ENCODE data around the gene ORC3. TPM values are rescaled to one million over a fixed set of nuclear protein-coding genes. Genes with fewer than 3 reads are reported as not detected.

ORC3 gene
- total and polyA plus RNA-seq, 8 donors, result 19.3 to 43.5 (median 36.7) TPM

DNA sequence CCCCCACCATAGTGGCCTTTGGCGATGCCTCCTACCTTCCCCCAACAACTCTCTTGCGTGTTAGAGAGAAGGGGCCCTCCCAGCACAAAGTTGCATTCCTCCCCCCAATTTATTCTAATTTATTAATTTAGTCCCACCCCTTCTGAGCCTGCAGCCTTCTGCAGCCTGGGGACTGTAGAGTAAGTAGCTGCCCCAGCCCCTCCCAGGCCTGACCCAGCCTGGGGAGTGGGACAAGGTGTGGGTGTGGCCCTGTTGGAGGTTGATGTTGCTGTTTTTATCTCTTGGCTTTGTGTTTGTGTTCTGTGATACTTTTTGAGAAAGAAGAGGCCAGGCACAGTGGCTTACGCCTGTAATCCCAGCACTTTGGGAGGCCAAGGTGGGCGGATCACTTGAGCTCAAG lies 49.4 kb downstream of the ORC3 start:
- Histone ChIP-seq H3K4me3 (no peak overlapping the region), H3K4me1 (no peaks in the 10 kb centered on the region), H3K36me3 (peaks cover 0 to 23% of the 10 kb centered on the region in 2 donors), H3K27me3 (no peaks in the 10 kb centered on the region), H3K27ac (no peak overlapping the region), H3K9me3 (no peaks in the 10 kb centered on the region)
- no peak for ATAC-seq
- no peak for DNase-seq
- intact Hi-C loops (cut with DNase I), result no loop called here
- TF ChIP-seq, protein P1, sequence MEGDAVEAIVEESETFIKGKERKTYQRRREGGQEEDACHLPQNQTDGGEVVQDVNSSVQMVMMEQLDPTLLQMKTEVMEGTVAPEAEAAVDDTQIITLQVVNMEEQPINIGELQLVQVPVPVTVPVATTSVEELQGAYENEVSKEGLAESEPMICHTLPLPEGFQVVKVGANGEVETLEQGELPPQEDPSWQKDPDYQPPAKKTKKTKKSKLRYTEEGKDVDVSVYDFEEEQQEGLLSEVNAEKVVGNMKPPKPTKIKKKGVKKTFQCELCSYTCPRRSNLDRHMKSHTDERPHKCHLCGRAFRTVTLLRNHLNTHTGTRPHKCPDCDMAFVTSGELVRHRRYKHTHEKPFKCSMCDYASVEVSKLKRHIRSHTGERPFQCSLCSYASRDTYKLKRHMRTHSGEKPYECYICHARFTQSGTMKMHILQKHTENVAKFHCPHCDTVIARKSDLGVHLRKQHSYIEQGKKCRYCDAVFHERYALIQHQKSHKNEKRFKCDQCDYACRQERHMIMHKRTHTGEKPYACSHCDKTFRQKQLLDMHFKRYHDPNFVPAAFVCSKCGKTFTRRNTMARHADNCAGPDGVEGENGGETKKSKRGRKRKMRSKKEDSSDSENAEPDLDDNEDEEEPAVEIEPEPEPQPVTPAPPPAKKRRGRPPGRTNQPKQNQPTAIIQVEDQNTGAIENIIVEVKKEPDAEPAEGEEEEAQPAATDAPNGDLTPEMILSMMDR (IDR thresholded peaks at IDR 0.05), result no peak

DNA sequence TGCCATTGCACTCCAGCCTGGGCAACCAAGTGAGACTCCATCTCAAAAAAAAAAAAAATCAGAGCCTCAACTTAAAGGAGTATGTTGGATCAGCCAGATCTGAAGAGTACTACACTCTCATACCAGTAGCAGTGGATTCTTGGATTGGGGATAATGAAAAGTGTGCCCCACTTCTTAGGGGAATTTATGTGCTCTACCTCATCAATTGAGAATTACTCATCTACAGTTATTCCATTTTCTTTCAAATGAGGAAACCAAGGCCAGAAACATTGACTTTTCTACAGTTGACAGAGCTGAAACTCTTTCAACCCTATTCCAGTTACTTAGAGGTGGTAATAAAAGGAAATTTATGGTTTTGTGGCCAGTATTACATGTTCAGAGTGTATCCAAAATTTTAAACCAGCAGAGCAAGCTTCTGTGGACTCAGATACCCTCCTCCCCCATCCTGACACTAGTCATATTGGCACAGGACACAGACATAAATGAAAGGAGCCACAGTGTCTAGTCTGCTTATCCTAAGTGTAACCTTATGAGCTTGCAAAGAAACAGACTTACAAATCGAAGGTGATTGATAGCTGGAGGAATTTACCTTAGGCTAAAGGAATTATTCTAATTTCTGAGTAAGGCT lies 51.2 kb downstream of the ORC3 start:
- ATAC-seq (no peak), DNase-seq (no peak)
- TF ChIP-seq, protein P1 (IDR thresholded peaks at IDR 0.05), result no peak
- intact Hi-C loops (cut with DNase I), result no loop called here
- no peak overlapping the region for H3K4me3 ChIP-seq
- no peak overlapping the region for H3K27ac ChIP-seq
- H3K4me1 ChIP-seq, result peaks cover 0 to 6% of the 10 kb centered on the region in 2 donors
- H3K9me3 ChIP-seq, result no peaks in the 10 kb centered on the region
- peaks cover 0 to 12% of the 10 kb centered on the region in 2 donors for H3K36me3 ChIP-seq
- no peaks in the 10 kb centered on the region for H3K27me3 ChIP-seq

DNA sequence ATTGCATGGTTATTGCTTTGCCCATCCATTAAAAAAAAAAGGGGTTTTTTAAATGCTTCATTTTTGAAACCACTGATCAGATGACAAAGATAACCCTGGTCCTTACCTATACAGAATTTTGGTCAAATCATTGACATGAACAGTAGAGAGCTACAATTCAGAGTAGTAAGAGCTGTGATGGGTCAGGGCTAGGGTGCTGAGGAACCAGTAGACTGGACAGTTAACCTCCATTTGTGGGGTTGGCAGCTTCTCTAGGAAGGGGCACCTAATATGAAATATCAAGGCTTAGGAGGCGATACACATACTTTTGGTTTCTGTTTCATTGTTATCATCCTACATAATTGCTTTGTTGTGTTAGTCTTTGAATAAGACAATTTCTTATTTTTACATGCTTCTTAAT lies 55.1 kb downstream of the ORC3 start:
- intact Hi-C loops (cut with DNase I), result no loop called here
- no peaks in the 10 kb centered on the region for H3K9me3 ChIP-seq
- no peak for ATAC-seq
- TF ChIP-seq, protein P1 (IDR thresholded peaks at IDR 0.05), result no peak
- no peaks in the 10 kb centered on the region for H3K27me3 ChIP-seq
- H3K36me3 ChIP-seq, result no peaks in the 10 kb centered on the region
- no peak overlapping the region for H3K27ac ChIP-seq
- peaks cover 0 to 6% of the 10 kb centered on the region in 2 donors for H3K4me1 ChIP-seq
- no peak for DNase-seq
- no peak overlapping the region for H3K4me3 ChIP-seq

DNA sequence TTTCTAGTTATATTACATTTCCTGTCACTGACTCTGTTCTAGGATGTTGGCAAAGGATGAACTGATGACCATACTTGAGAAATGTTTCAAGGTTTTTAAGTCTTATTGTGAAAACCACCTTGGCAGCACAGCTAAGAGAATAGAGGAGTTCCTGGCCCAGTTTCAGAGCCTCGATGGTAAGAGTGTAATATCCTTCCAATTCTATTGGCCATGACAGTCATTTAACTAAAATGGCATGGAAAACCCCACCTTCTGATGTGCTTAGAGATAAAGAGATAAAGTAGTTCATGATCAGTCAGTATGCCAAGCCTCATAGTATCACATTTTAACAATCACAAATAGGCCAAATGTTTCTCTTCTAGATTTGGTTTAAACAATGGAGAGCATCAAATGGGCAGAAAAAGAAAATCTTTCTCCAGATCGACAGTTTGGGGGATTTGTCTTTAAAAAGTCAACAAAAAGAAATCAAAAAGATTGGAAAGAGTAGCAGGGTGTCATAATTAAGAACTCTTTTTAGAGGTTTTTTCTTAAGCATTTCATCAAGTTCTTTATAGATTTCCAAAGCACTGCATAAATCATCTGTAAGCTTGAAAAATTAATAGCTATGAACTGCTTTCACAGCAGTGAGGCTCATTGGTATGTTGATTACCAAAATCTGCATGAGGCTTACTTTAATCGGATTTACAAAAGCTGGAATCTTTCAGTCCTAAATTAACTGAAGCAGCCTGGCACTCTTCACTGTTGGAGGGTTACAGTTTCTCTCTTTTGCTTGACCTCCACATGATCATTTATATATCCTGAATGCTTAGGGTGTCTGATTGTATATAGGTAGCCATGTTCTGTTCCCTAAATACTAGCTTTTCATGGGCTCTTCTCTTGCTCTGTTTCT lies 63.4 kb downstream of the ORC3 start:
- Histone ChIP-seq H3K4me3 (no peak overlapping the region), H3K27me3 (no peaks in the 10 kb centered on the region), H3K4me1 (no peaks in the 10 kb centered on the region), H3K9me3 (no peaks in the 10 kb centered on the region), H3K27ac (no peak overlapping the region), H3K36me3 (peaks cover 0 to 33% of the 10 kb centered on the region in 2 donors)
- intact Hi-C loops (cut with DNase I), result no loop called here
- ATAC-seq, result no peak
- TF ChIP-seq, protein P1 (IDR thresholded peaks at IDR 0.05), result no peak
- DNase-seq, result no peak

DNA sequence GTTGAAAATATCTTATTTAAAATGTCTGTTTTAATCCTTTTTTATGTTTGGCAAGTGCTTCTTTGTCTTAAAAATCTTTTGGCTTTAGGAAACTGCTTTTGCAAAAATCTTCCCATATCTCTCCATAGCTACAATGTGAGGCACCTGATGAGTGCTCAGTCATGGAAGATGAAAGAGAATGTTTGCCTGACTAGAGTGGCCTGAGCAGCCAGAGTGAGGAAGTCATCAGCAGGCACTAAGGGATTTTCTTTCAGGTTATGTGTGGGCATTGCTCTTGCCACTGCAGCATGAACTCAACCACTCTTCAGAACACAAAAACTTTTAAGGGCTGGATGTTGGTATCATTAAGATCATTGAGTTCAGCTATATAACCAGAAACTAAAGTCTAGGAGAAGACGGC lies 64.2 kb downstream of the ORC3 start:
- H3K4me3 ChIP-seq, result no peak overlapping the region
- ATAC-seq (no peak), DNase-seq (no peak)
- H3K36me3 ChIP-seq, result peaks cover 0 to 35% of the 10 kb centered on the region in 2 donors
- no peaks in the 10 kb centered on the region for H3K9me3 ChIP-seq
- H3K27ac ChIP-seq, result no peak overlapping the region
- TF ChIP-seq, protein P1 (IDR thresholded peaks at IDR 0.05), result no peak
- intact Hi-C loops (cut with DNase I), result no loop called here
- H3K4me1 ChIP-seq, result no peaks in the 10 kb centered on the region
- no peaks in the 10 kb centered on the region for H3K27me3 ChIP-seq
